ENCODE measurements around the gene TRABD.
"Not testable (repeated sequence)": the region's sequence is repeated elsewhere in the genome, so short reads cannot be mapped to it uniquely, and the experiment has no call there.

Gene TRABD

GRCh38 chr22:50201191-50202129 lies 15.7 kb downstream of the TRABD start:
- no peak for DNase-seq (ENCODE audit: low spot score)

- DNase-seq (ENCODE audit: low spot score), result no peak
These were observed 16.5 kb downstream of the TRABD start for GRCh38 chr22:50202130-50202666.

GRCh38 chr22:50203288-50203687 lies 17.6 kb downstream of the TRABD start:
- no peak for DNase-seq (ENCODE audit: low spot score)

GRCh38 chr22:50204571-50204970 lies 18.9 kb downstream of the TRABD start:
- DNase-seq (ENCODE audit: low spot score), result no peak

- not testable (repeated sequence) for DNase-seq (ENCODE audit: low spot score)
These were observed 19.3 kb downstream of the TRABD start for GRCh38 chr22:50204998-50205397.

- no peak for DNase-seq (ENCODE audit: low spot score)
These were observed 20.3 kb downstream of the TRABD start for GRCh38 chr22:50205781-50206569.

- peak; percentile 51 for DNase-seq (ENCODE audit: low spot score)
These were observed 20.9 kb downstream of the TRABD start for GRCh38 chr22:50206599-50206998.

GRCh38 chr22:50207383-50208140 lies 21.8 kb downstream of the TRABD start:
- DNase-seq (ENCODE audit: low spot score), result peak; percentile 69

GRCh38 chr22:50208430-50208938 lies 22.8 kb downstream of the TRABD start:
- DNase-seq (ENCODE audit: low spot score), result no peak

- no peak for DNase-seq (ENCODE audit: low spot score)
These were observed 23.5 kb downstream of the TRABD start for GRCh38 chr22:50208939-50209892.

- peak; percentile 82 for DNase-seq (ENCODE audit: low spot score)
These were observed 24.2 kb downstream of the TRABD start for GRCh38 chr22:50209893-50210292.

GRCh38 chr22:50210378-50211139 lies 24.8 kb downstream of the TRABD start:
- no peak for DNase-seq (ENCODE audit: low spot score)

- DNase-seq (ENCODE audit: low spot score), result no peak
These were observed 25.4 kb downstream of the TRABD start for GRCh38 chr22:50211147-50211546.

GRCh38 chr22:50213263-50213662 lies 27.6 kb downstream of the TRABD start:
- no peak for DNase-seq (ENCODE audit: low spot score)

- DNase-seq (ENCODE audit: low spot score), result no peak
These were observed 29.8 kb downstream of the TRABD start for GRCh38 chr22:50215297-50216054.

GRCh38 chr22:50216055-50216683 lies 30.5 kb downstream of the TRABD start:
- DNase-seq (ENCODE audit: low spot score), result no peak

GRCh38 chr22:50216684-50217520 lies 31.2 kb downstream of the TRABD start:
- no peak for DNase-seq (ENCODE audit: low spot score)

Data from NAMALWA (cell line).